Measurements from ENCODE around the gene ITGB4. TPM values are rescaled to one million over a fixed set of nuclear protein-coding genes. Genes with fewer than 3 reads are reported as not detected.

The ITGB4 gene
- total RNA-seq, result 134 TPM

- peak; percentile 80 for ATAC-seq
These were observed at the start of gene ITGB4 for GRCh38 chr17:75720656-75721462. ITGB4 (plus strand) TSS chr17:75721459; CDS start chr17:75724704, 3,245 bp downstream.

GRCh38 chr17:75672011-75672410, 49.2 kb upstream of the ITGB4 start:
- ATAC-seq, result no peak

GRCh38 chr17:75673487-75673886, 47.8 kb upstream of the ITGB4 start:
- no peak for ATAC-seq

- ATAC-seq, result no peak
These were observed 44.8 kb upstream of the ITGB4 start for GRCh38 chr17:75676461-75676860.

GRCh38 chr17:75679706-75680211, 41.5 kb upstream of the ITGB4 start:
- peak; percentile 43 for ATAC-seq

- no peak for ATAC-seq
These were observed 40.8 kb upstream of the ITGB4 start for GRCh38 chr17:75680431-75680830.

- ATAC-seq, result no peak
These were observed 40.0 kb upstream of the ITGB4 start for GRCh38 chr17:75681289-75681688.

- peak; percentile 76 for ATAC-seq
These were observed 37.7 kb upstream of the ITGB4 start for GRCh38 chr17:75683583-75683982.

GRCh38 chr17:75684249-75684648, 37.0 kb upstream of the ITGB4 start:
- no peak for ATAC-seq

- peak; percentile 84 for ATAC-seq
These were observed 36.3 kb upstream of the ITGB4 start for GRCh38 chr17:75684924-75685323.

GRCh38 chr17:75685499-75685898, 35.8 kb upstream of the ITGB4 start:
- no peak for ATAC-seq

- ATAC-seq, result peak; percentile 2
These were observed 32.9 kb upstream of the ITGB4 start for GRCh38 chr17:75688209-75688825.

- peak; percentile 78 for ATAC-seq
These were observed 31.8 kb upstream of the ITGB4 start for GRCh38 chr17:75689441-75689873.

GRCh38 chr17:75691371-75691791, 29.9 kb upstream of the ITGB4 start:
- no peak for ATAC-seq

GRCh38 chr17:75691801-75692626, 29.2 kb upstream of the ITGB4 start:
- no peak for ATAC-seq

GRCh38 chr17:75692976-75693375, 28.3 kb upstream of the ITGB4 start:
- ATAC-seq, result no peak

- ATAC-seq, result no peak
These were observed 27.5 kb upstream of the ITGB4 start for GRCh38 chr17:75693500-75694481.

- no peak for ATAC-seq
These were observed 26.7 kb upstream of the ITGB4 start for GRCh38 chr17:75694536-75694935.

- ATAC-seq, result peak; percentile 6
These were observed 26.0 kb upstream of the ITGB4 start for GRCh38 chr17:75695141-75695829.

- peak; percentile 40 for ATAC-seq
These were observed 25.4 kb upstream of the ITGB4 start for GRCh38 chr17:75695830-75696271.

Measured in esophagus mucosa (tissue), 1 donor.